A549 treated with Hydrocortisone at 1 μM for 4 hours (cell line): ENCODE results near the gene GRID2. TPM values are rescaled to one million over a fixed set of nuclear protein-coding genes. Genes with fewer than 3 reads are reported as not detected.

Source experiments
- total RNA-seq: library from RNA; stranded (reverse); fragments of 200-300 nt; extraction: Qiagen RNA extraction; gene quantifications from 5 replicates; pipeline ENCODE4 v1.2.3, GENCODE V29; 2022

The GRID2 gene
- not detected in 5 replicates for total RNA-seq

GRCh38 chr4:92303621-92304027 lies at the start of gene GRID2:
GRID2 (plus strand) TSS chr4:92303966.

